ENCODE results near the gene NPDC1. TPM values are rescaled to one million over a fixed set of nuclear protein-coding genes. Genes with fewer than 3 reads are reported as not detected.

Gene NPDC1
- total and polyA plus RNA-seq, 12 donors, result 5.1 to 311 (median 43.3) TPM

DNA sequence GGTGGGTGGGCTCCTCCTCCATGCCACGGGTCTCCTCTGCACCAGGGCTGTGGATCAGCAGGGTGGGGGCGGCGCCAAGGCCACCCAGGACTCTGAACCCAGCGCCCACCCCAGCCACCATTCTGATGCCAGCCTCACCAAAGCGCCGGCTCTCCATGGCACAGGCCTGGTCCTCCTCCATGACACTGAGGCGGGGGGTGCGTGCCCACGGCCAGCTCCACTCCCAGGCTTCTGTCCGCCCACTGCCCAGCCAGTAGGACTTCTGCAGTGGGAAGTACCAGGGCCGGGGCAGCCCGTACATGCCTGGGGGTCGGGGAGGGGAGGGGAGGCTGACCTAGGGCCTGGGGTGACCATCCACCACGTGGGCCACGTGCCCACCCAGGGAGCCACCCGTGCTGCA, 29.5 kb downstream of the NPDC1 start:
- intact Hi-C loops (cut with DNase I), result no loop called here
- 86 to 100% (median 97%) methylated on average over 3 to 16 of the region's 16 CpGs for WGBS, 4 donors
- no peak for DNase-seq

DNA sequence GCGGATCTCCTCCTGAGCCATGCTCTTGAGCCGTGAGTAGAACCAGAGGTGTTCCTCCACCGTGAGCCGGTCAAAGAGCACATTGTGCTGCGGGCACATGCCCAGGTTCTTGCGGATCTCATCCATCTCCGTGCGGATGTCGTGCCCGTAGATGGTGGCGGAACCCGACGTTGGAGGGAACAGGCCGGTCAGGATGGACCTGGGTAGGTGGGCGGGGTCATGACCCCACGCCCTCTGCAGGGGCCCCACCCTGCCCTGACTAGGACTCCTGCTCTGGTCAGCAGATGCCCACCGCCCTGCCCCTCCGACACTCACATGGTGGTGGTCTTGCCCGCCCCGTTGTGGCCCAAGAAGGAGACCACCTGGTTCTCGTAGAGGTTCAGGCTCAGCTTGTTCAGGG, 30.0 kb downstream of the NPDC1 start:
- WGBS, 4 donors, result 95 to 99% (median 97%) methylated on average over 12 to 21 of the region's 21 CpGs
- intact Hi-C loops (cut with DNase I), result no loop called here
- H3K4me3 ChIP-seq, result no peak overlapping the region
- no peaks in the 10 kb centered on the region for H3K4me1 ChIP-seq (replicated peaks in 1 of 2)
- no peak for TF ChIP-seq POLR2A (IDR thresholded peaks at IDR 0.05)
- TF ChIP-seq, protein P1, sequence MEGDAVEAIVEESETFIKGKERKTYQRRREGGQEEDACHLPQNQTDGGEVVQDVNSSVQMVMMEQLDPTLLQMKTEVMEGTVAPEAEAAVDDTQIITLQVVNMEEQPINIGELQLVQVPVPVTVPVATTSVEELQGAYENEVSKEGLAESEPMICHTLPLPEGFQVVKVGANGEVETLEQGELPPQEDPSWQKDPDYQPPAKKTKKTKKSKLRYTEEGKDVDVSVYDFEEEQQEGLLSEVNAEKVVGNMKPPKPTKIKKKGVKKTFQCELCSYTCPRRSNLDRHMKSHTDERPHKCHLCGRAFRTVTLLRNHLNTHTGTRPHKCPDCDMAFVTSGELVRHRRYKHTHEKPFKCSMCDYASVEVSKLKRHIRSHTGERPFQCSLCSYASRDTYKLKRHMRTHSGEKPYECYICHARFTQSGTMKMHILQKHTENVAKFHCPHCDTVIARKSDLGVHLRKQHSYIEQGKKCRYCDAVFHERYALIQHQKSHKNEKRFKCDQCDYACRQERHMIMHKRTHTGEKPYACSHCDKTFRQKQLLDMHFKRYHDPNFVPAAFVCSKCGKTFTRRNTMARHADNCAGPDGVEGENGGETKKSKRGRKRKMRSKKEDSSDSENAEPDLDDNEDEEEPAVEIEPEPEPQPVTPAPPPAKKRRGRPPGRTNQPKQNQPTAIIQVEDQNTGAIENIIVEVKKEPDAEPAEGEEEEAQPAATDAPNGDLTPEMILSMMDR (IDR thresholded peaks at IDR 0.05), result no peak
- peaks cover 0 to 48% of the 10 kb centered on the region in 2 donors for H3K36me3 ChIP-seq (replicated peaks in 1 of 2)
- no peaks in the 10 kb centered on the region for H3K27me3 ChIP-seq
- no peak for DNase-seq
- H3K9me3 ChIP-seq (replicated peaks in 1 of 3), result no peaks in the 10 kb centered on the region
- H3K27ac ChIP-seq, result no peak overlapping the region

More for the DNA sequence above, 29.5 kb downstream of the NPDC1 start:
- H3K4me3 ChIP-seq, result no peak overlapping the region
- no peaks in the 10 kb centered on the region for H3K9me3 ChIP-seq (replicated peaks in 1 of 3)
- no peak overlapping the region for H3K27ac ChIP-seq
- peaks cover 0 to 44% of the 10 kb centered on the region in 2 donors for H3K36me3 ChIP-seq (replicated peaks in 1 of 2)
- H3K27me3 ChIP-seq, result no peaks in the 10 kb centered on the region
- no peaks in the 10 kb centered on the region for H3K4me1 ChIP-seq (replicated peaks in 1 of 2)
- TF ChIP-seq, protein P1 (IDR thresholded peaks at IDR 0.05), result no peak
- TF ChIP-seq POLR2A (IDR thresholded peaks at IDR 0.05), result no peak

DNA sequence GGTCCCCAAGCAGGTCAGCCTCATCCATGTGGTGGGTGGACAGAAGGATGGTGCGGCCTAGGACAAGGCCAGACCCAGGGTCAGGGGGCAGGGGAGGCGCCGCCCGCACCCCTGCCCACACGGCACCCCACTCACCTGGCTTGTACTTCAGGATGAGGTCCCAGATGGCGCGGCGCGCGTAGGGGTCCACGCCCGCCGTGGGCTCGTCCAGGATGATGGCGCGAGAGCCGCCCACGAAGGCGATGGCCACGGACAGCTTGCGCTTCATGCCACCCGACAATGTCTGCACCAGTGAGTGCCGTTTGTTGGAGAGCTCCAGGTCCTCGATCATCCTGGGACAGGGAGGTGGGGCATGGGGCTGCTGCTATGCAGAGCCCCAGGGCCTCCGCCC, 30.4 kb downstream of the NPDC1 start:
- Histone ChIP-seq H3K9me3 (replicated peaks in 1 of 3) (no peaks in the 10 kb centered on the region), H3K4me3 (no peak overlapping the region), H3K36me3 (replicated peaks in 1 of 2) (peaks cover 0 to 49% of the 10 kb centered on the region in 2 donors), H3K27me3 (no peaks in the 10 kb centered on the region), H3K27ac (no peak overlapping the region), H3K4me1 (replicated peaks in 1 of 2) (no peaks in the 10 kb centered on the region)
- 95 to 99% (median 97%) methylated on average over 21 to 25 of the region's 25 CpGs for WGBS, 4 donors
- intact Hi-C loops (cut with DNase I), result no loop called here
- no peak for DNase-seq
- no peak for TF ChIP-seq POLR2A (IDR thresholded peaks at IDR 0.05)
- TF ChIP-seq, protein P1 (IDR thresholded peaks at IDR 0.05), result no peak

DNA sequence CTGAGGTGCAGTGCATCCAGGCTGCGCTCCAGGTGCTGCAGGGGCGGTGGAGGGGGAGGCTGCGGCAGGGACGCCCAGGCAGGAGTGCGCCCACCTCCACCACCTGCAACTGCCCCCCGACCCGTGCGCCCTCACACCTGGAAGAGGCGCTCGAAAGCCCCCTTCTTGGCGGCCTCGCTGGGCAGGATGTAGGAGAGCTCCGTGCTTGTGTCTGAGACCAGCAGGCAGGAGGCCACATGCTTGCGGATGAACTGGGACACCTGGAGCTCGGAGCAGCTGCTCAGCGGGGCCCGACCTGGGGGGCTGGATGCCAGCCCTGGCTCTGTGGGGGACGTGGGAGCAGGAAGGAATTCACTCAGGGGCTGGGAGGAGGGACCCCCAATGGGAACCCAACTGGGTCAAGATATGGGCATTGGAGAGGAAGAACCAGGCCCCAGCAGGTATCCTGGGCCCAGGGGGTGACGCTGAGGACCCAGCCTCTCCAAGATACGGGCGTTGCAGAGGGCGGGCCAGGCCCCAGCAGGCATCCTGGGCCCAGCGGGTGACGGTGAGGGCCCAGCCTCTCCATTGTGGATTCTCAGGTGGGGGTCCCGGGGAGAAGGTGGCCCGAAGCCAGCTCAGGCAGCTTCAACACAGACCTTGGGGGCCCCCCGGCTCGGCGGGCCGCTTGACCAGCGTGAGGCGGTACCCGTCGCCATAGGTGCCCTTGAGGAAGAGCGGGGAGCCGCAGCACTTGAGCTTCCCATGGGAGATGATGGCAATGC, 31.0 kb downstream of the NPDC1 start:
- no peaks in the 10 kb centered on the region for H3K4me1 ChIP-seq (replicated peaks in 1 of 2)
- DNase-seq, result no peak
- H3K4me3 ChIP-seq, result no peak overlapping the region
- 96 to 98% (median 97%) methylated on average over 19 to 36 of the region's 36 CpGs for WGBS, 4 donors
- peaks cover 0 to 49% of the 10 kb centered on the region in 2 donors for H3K36me3 ChIP-seq (replicated peaks in 1 of 2)
- no peaks in the 10 kb centered on the region for H3K27me3 ChIP-seq
- intact Hi-C loops (cut with DNase I), result no loop called here
- TF ChIP-seq POLR2A (IDR thresholded peaks at IDR 0.05), result no peak
- TF ChIP-seq, protein P1 (IDR thresholded peaks at IDR 0.05), result no peak
- H3K27ac ChIP-seq, result no peak overlapping the region
- H3K9me3 ChIP-seq (replicated peaks in 1 of 3), result no peaks in the 10 kb centered on the region
